ENCODE measurements around the gene CTAGE4.
A peak's percentile ranks its signal among the peaks of the same experiment; 100 is the strongest.
"Not testable (repeated sequence)": the region's sequence is repeated elsewhere in the genome, so short reads cannot be mapped to it uniquely, and the experiment has no call there.

The CTAGE4 gene

DNA sequence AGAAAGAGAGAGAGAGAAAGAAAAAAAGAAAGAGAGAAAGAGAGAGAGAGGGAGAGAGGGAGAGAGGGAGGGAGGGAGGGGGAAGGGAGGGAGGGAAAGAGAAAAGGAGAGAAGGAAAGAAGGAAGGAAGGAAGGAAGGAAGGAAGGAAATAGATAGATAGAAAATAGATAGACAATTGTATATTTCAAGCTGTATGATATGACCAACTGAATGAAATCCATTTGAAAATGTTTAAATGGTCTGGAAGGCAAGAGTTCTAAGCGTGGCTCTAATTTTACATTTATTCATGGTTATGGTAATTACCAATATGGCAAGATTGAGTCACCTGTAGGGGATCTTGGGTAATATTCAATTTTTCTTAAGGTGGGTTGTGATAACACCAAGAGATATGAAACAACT lies 24.4 kb upstream of the CTAGE4 start:
- in situ Hi-C loops (cut with MboI; ENCODE audit: low pct_unique_long_range_greater_than_20kb, low sequenced_read_pairs, unreplicated experiment) = no loop called here
- DNase-seq (ENCODE audit: low spot score) = no peak
- TF ChIP-seq, protein P1, sequence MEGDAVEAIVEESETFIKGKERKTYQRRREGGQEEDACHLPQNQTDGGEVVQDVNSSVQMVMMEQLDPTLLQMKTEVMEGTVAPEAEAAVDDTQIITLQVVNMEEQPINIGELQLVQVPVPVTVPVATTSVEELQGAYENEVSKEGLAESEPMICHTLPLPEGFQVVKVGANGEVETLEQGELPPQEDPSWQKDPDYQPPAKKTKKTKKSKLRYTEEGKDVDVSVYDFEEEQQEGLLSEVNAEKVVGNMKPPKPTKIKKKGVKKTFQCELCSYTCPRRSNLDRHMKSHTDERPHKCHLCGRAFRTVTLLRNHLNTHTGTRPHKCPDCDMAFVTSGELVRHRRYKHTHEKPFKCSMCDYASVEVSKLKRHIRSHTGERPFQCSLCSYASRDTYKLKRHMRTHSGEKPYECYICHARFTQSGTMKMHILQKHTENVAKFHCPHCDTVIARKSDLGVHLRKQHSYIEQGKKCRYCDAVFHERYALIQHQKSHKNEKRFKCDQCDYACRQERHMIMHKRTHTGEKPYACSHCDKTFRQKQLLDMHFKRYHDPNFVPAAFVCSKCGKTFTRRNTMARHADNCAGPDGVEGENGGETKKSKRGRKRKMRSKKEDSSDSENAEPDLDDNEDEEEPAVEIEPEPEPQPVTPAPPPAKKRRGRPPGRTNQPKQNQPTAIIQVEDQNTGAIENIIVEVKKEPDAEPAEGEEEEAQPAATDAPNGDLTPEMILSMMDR (IDR thresholded peaks at IDR 0.05; ENCODE audit: extremely low read depth, insufficient read depth, missing control alignments) = no peak

DNA sequence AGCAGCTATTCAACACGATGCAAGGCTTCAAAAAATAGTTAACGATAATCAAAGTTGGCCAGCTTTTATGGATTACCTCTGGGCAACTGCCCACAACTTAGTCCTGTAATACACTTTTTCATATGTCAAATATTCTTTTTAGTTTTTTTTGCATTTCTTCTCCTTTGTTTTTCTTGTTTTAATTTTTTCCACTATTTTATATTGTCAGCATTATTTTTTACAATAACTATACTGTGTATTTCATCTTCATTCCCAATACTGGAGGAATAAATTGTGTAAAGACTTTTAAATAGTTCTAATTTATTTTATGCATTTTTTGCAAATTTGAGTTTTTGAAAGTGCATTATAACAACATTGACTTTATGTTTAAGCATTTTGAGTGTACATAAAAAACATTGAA lies 18.5 kb upstream of the CTAGE4 start:
- in situ Hi-C loops (cut with MboI; ENCODE audit: low pct_unique_long_range_greater_than_20kb, low sequenced_read_pairs, unreplicated experiment) = no loop called here
- no peak for DNase-seq (ENCODE audit: low spot score)
- TF ChIP-seq, protein P1 (IDR thresholded peaks at IDR 0.05; ENCODE audit: extremely low read depth, insufficient read depth, missing control alignments) = no peak

DNA sequence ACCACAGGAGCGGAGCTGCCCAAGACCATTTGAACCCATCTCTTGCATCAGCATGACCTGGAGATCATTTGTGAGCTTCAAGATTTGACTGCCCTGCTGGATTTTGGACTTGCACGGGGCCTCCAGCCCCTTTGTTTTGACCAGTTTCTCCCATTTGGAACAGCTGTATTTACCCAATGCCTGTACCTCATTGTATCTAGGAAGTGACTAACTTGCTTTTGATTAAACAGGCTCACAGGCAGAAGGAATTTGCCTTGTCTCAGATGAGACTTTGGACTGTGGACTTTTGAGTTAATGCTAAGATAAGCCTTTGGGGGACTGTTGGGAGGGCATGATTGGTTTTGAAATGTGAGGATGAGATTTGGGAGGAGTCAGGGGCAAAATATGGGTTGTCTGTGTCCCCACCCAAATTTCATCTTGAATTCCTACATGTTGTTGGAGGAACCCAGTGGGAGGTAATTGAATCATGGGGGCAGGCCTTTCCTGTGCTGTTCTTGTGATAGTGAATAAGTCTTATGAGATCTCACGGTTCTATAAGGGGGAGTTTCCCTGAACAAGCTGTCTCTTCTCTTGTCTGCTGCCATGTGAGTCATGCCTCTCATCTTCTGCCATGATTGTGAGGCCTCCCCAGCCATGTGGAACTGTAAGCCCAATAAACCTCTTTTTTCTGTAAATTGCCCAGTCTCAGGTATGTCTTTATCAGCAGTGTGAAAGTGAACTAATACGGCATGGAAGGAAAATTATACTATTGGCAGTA lies 11.5 kb upstream of the CTAGE4 start:
- in situ Hi-C loops (cut with MboI; ENCODE audit: low pct_unique_long_range_greater_than_20kb, low sequenced_read_pairs, unreplicated experiment); DNase-seq (ENCODE audit: low spot score): not testable (repeated sequence)

DNA sequence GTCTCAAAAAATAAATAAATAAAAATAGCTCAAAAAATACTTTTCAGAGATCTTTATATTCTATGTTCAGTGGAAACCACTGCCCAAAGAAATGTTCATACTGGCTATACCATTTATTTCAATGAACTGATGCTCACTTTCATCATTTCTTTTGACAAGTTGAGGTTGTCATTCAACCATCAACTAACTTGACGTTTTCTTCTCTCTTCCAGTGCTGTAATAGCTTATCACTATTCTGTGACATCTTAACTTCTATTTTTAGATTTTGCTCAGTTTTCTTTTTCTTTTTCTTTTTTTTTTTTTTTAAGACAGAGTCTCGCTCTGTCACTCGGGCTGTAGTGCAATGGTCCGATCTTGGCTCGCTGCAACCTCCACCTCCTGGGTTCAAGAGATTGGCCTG lies 8.7 kb upstream of the CTAGE4 start:
- TF ChIP-seq, protein P1 (IDR thresholded peaks at IDR 0.05; ENCODE audit: extremely low read depth, insufficient read depth, missing control alignments) = no peak
- in situ Hi-C loops (cut with MboI; ENCODE audit: low pct_unique_long_range_greater_than_20kb, low sequenced_read_pairs, unreplicated experiment) = no loop called here
- no peak for DNase-seq (ENCODE audit: low spot score)

DNA sequence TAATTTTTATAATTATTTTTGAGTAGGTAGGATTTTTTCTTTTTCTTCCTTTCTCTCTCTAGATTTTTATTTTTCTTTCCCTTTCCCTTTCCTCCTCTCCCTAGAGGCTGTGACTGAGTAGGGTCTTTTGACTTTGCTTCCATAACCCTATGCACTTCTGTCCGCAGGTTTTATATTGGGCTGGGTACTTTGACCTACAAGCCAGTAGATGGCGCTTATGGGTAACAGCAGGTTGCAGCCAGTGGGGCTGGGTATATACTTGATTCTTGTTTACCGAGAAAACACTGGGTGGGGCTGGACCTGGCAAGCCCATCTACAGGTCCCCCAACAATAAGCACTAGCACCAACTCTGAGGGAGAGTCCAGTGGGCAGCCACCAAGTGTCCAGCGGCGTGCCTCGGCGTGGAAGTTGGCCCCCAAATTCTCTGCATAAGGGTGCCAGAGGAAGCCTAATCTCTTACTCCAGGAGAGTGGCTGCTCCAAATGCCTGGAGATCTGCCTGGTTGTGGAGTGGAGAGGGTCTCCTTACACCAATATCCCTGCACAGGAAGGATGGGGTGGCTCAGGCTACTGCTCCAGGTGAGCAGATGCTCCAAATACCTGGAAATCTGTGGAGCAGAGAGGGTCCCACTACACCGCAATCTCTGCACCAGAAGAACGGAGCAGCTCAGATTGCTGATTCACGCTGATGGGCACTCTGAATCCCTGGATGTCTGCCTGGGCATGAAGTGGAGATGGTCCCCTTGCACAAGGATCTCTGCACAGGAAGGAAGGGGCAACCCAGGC lies 4.7 kb upstream of the CTAGE4 start:
- in situ Hi-C loops (cut with MboI; ENCODE audit: low pct_unique_long_range_greater_than_20kb, low sequenced_read_pairs, unreplicated experiment); DNase-seq (ENCODE audit: low spot score): not testable (repeated sequence)
- TF ChIP-seq, protein P1 (IDR thresholded peaks at IDR 0.05; ENCODE audit: extremely low read depth, insufficient read depth, missing control alignments) = peak; percentile 49

DNA sequence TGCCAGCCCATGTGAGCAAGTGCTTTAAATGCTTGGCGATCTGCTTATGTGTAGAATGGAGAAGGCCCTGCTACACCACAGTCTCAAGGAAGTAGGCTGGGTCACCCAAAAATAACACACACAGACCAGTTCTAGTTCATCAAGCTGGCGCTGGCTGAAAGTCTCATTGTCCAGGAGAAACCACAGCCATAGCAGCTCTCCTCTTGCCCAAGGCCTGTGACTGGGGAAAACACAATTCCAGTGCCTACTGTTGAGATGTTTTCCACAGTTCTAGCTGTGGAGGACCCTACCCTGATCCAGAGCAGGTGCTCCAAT lies 4.1 kb upstream of the CTAGE4 start:
- in situ Hi-C loops (cut with MboI; ENCODE audit: low pct_unique_long_range_greater_than_20kb, low sequenced_read_pairs, unreplicated experiment); DNase-seq (ENCODE audit: low spot score): not testable (repeated sequence)

DNA sequence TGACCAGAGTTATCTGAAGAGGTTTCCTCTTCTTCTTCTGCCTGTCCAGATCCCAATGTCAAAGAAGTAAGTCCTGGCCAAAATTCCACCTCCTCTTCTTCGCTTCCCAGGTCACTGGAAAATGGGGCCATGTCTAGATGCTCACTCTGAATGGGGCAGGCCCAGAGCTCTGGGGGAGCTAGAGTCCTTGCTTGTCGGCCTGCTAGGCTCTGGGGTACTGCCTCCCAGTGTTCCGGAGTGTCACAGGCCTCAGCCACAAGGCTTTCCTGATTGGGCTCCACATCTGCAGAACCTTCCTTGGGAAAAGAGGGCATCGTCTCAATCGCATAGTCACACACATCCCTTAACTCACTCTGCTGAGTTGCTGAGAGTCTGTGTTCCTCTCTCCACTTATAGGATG lies 4.6 kb downstream of the CTAGE4 start:
- in situ Hi-C loops (cut with MboI; ENCODE audit: low pct_unique_long_range_greater_than_20kb, low sequenced_read_pairs, unreplicated experiment); DNase-seq (ENCODE audit: low spot score): not testable (repeated sequence)

DNA sequence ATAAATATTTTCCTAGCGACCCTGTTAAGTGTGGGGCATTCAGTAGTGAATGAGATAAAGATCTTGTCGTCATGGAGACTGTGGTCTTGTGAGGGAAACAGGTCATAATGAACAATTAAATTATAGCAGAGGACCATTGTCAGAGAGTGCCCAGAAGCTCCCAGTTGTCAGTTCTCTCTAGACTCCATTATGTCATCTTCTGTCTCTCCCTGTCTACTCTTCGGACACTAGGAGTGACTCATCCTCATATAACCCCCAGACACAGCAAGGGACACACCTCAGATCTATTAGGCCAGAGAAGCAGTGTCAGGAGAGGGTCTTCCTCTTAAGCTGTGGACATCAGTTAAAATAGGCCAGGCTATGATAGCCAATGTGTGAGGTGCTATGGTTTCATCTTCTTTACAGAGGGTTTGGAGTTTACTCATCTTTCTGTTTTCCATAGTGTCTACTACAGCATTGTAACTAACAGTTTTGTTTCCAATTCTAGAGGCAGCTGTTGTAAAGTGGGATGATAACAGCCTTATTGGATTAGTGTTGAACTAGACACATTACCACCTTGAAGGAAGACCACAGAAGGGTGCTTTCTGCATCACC lies 5.4 kb downstream of the CTAGE4 start:
- in situ Hi-C loops (cut with MboI; ENCODE audit: low pct_unique_long_range_greater_than_20kb, low sequenced_read_pairs, unreplicated experiment); DNase-seq (ENCODE audit: low spot score): not testable (repeated sequence)

DNA sequence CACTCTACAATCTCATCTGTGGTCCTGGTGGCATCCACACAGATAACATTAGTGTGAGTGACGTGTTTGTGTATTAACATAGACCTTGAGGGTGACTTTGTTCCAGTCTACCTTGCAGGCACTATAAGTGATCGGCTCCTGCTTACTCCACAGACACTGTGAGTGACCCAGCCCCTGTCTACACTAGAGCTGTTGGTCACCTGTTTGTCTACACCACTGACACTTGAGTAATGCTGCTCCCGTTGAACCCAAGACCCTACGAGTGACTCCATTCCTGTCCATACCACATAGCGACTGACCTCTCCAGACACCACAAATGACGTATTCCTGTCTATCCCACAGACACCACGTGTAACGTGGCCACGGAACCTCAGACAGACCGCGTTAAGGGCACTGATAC lies 10.5 kb downstream of the CTAGE4 start:
- in situ Hi-C loops (cut with MboI; ENCODE audit: low pct_unique_long_range_greater_than_20kb, low sequenced_read_pairs, unreplicated experiment); DNase-seq (ENCODE audit: low spot score): not testable (repeated sequence)

DNA sequence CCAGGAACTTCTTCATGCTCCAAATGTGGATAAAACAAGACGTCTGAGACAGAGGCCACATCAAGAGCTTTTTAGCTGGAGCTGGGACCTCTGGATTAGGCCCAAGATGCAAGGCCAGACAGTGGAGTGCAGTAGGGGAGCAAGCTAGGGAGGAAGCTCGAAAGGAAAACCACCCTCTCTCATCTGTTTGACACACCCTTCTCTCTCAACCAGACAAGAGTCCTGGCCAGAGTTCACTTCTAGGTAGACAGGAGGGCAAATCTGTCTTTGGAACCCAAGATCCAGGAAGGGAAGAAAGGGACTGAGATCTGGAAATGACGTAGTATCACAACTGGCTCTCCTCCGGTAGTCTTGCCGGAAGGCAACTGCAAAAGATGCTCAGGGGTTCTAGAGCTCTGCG lies 11.2 kb downstream of the CTAGE4 start:
- in situ Hi-C loops (cut with MboI; ENCODE audit: low pct_unique_long_range_greater_than_20kb, low sequenced_read_pairs, unreplicated experiment); DNase-seq (ENCODE audit: low spot score): not testable (repeated sequence)

DNA sequence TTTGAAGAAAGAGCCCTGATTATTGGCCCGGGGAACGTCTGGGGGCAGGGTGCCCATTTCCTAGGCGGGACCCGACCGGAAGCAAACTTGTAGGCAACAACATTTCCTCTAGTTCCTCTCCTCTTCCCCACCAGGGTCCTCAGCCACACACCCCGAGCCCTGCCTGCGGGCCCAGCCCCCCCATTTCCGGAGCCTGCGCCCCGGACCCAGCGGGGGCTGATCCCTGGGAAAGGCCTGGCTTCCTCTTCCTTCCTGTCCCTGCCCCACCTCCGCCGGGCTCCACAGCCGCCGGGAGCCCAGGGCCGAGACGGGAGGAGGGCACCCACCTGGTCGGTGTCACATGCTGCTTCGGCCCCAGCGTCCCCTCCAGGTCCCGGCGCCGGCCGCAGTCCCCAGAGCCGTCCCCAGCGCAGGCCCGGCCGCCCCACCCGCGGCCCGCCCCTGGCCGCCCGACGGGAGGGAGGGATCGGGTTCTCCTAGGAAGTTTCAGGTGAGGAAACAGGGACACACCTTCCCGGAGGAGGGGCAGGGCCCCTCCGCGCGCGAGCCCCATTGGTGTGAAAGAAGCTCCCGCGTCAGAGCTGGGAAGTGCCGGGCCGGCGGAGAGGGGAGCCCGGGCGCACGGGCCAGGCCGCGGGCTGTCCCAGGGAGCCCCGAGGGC lies 12.1 kb downstream of the CTAGE4 start, which contains the start of gene ARHGEF35:
TSS of gene ARHGEF35 (minus strand) at position 622 of the 661 bp plus-strand sequence. CDS start 7,450 bp downstream, outside the sequence.
- DNase-seq (ENCODE audit: low spot score); in situ Hi-C loops (cut with MboI; ENCODE audit: low pct_unique_long_range_greater_than_20kb, low sequenced_read_pairs, unreplicated experiment): not testable (repeated sequence)

DNA sequence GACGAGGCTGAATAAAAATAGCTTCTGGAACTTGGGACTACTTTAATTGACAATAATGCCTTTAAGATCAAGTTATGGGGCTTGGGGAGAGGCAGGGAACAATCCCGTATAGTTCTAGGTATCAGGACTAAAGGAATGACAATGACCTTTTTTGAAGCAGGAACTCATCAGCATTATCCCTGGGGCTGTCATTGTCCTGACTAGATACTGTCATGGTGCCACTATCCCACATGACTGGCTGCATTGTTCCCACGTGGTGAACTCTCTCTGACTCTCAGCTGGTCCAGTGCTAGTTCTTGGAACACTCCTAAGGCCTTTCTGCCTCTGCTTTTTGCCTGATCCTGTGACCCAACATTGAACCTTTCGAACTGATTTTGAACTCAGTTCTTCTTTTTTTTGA lies 15.7 kb downstream of the CTAGE4 start:
- DNase-seq (ENCODE audit: low spot score); in situ Hi-C loops (cut with MboI; ENCODE audit: low pct_unique_long_range_greater_than_20kb, low sequenced_read_pairs, unreplicated experiment): not testable (repeated sequence)

All from GM13977 (cell line).